Activated CD8-positive, alpha-beta memory T cell treated with anti-CD3 and anti-CD28 coated beads, Interleukin-2, amount 50 U/mL, for 1 hour (primary cell): ENCODE measurements around the gene CCN5.
"Not testable (repeated sequence)": the region's sequence is repeated elsewhere in the genome, so short reads cannot be mapped to it uniquely, and the experiment has no call there.

ENCODE experiments used
- DNase-seq: peaks from one replicate; pipeline ENCODE4 v3.0.0-alpha.2; 2020; ENCODE audit errors: extremely low read depth

The CCN5 gene

GRCh38 chr20:44714701-44715498 is at the start of gene CCN5:
TSS of gene CCN5 (plus strand) at chr20:44715369. CDS start at chr20:44715391, 22 bp downstream.
- DNase-seq = no peak

GRCh38 chr20:44666066-44666465 is 49.1 kb upstream of the CCN5 start:
- no peak for DNase-seq

- not testable (repeated sequence) for DNase-seq
These were observed 44.3 kb upstream of the CCN5 start for GRCh38 chr20:44670851-44671250.

- DNase-seq = not testable (repeated sequence)
These were observed 43.6 kb upstream of the CCN5 start for GRCh38 chr20:44671541-44671940.

GRCh38 chr20:44672318-44672902 is 42.8 kb upstream of the CCN5 start:
- DNase-seq = not testable (repeated sequence)

- no peak for DNase-seq
These were observed 36.9 kb upstream of the CCN5 start for GRCh38 chr20:44678242-44678641.

- no peak for DNase-seq
These were observed 36.1 kb upstream of the CCN5 start for GRCh38 chr20:44678990-44679611.

- no peak for DNase-seq
These were observed 33.2 kb upstream of the CCN5 start for GRCh38 chr20:44681796-44682566.

GRCh38 chr20:44683263-44684046 is 31.7 kb upstream of the CCN5 start:
- DNase-seq = peak; percentile 17

- DNase-seq = no peak
These were observed 30.9 kb upstream of the CCN5 start for GRCh38 chr20:44684047-44684967.

- no peak for DNase-seq
These were observed 28.2 kb upstream of the CCN5 start for GRCh38 chr20:44686934-44687333.

- no peak for DNase-seq
These were observed 27.0 kb upstream of the CCN5 start for GRCh38 chr20:44688053-44688625.

GRCh38 chr20:44689809-44690208 is 25.4 kb upstream of the CCN5 start:
- no peak for DNase-seq

GRCh38 chr20:44690781-44691423 is 24.3 kb upstream of the CCN5 start:
- DNase-seq = no peak

GRCh38 chr20:44691424-44692423 is 23.4 kb upstream of the CCN5 start:
- no peak for DNase-seq

- DNase-seq = no peak
These were observed 22.2 kb upstream of the CCN5 start for GRCh38 chr20:44692932-44693480.

GRCh38 chr20:44693627-44694026 is 21.5 kb upstream of the CCN5 start:
- DNase-seq = no peak

GRCh38 chr20:44694159-44694558 is 21.0 kb upstream of the CCN5 start:
- DNase-seq = no peak
